Neural cell (in vitro differentiated cells): ENCODE measurements around the gene ZNF546. TPM values are rescaled to one million over a fixed set of nuclear protein-coding genes. Genes with fewer than 3 reads are reported as not detected.

Experiments
- H2AFZ ChIP-seq: fragments of 200-600, 300-800 bp; sonication (generic), shearing (Covaris generic); 2 replicates; pipeline ENCODE4 v1.6.0; 2014; ENCODE audit warnings: low read depth, mild to moderate bottlenecking, antibody characterized with exemption, low read length, moderate library complexity
- H3F3A ChIP-seq: fragments of 200-600 bp; shearing (Covaris generic); 2 replicates; pipeline ENCODE4 v1.6.1; 2016; ENCODE audit warnings: mild to moderate bottlenecking, moderate library complexity, mixed read lengths, antibody characterized with exemption, low read length; ENCODE audit not compliant: insufficient read depth, poor library complexity, severe bottlenecking
- H3K27ac ChIP-seq: fragments of 200-600, 300-800 bp; sonication (generic), shearing (Covaris generic); 2 replicates; pipeline ENCODE4 v1.5.1; 2014; ENCODE audit warnings: mild to moderate bottlenecking, low read length, moderate library complexity
- H3K27me3 ChIP-seq: fragments of 300-800, 200-600 bp; sonication (generic), shearing (Covaris generic); 2 replicates; pipeline ENCODE4 v1.6.0; 2014; ENCODE audit warnings: mild to moderate bottlenecking, low read depth, low read length, moderate library complexity; ENCODE audit not compliant: insufficient read depth
- H3K36me3 ChIP-seq: fragments of 300-800, 200-600 bp; sonication (generic), shearing (Covaris generic); 2 replicates; pipeline ENCODE4 v1.5.1; 2014; ENCODE audit warnings: mild to moderate bottlenecking, antibody characterized with exemption, low read length, moderate library complexity; ENCODE audit not compliant: insufficient read depth
- H3K4me2 ChIP-seq: fragments of 300-800, 200-600 bp; sonication (generic), shearing (Covaris generic); 2 replicates; pipeline ENCODE4 v1.6.0; 2014; ENCODE audit warnings: mild to moderate bottlenecking, low read length
- H3K4me3 ChIP-seq: fragments of 300-800, 200-600 bp; sonication (generic), shearing (Covaris generic); 2 replicates; pipeline ENCODE4 v1.5.1; 2014; ENCODE audit warnings: mild to moderate bottlenecking, low read length, moderate library complexity
- H3K79me2 ChIP-seq: fragments of 200-600 bp; shearing (Covaris generic); replicated peaks from 2 replicates; pipeline ENCODE4 v1.6.0; 2014; ENCODE audit warnings: mild to moderate bottlenecking, low read length, moderate library complexity; ENCODE audit not compliant: insufficient read depth
- H3K9ac ChIP-seq: fragments of 300-800, 200-600 bp; sonication (generic), shearing (Covaris generic); 2 replicates; pipeline ENCODE4 v1.6.1; 2016; ENCODE audit warnings: mild to moderate bottlenecking, low read length, mixed read lengths
- H3K9me2 ChIP-seq: fragments of 200-600 bp; shearing (Covaris generic); 2 replicates; pipeline ENCODE4 v1.6.1; 2016; ENCODE audit warnings: mild to moderate bottlenecking, low read length, mixed read lengths; ENCODE audit not compliant: insufficient read depth
- H3K9me3 ChIP-seq: fragments of 200-600, 300-800 bp; sonication (generic), shearing (Covaris generic); 2 replicates; pipeline ENCODE4 v1.6.1; 2016; ENCODE audit warnings: mild to moderate bottlenecking, mixed run types, low read length, moderate library complexity, mixed read lengths
- H4K20me1 ChIP-seq: fragments of 200-600 bp; shearing (Covaris generic); 2 replicates; pipeline ENCODE4 v1.6.1; 2016; ENCODE audit warnings: mild to moderate bottlenecking, mixed run types; ENCODE audit not compliant: insufficient read depth
- CTCF ChIP-seq: fragments of 450-650 bp; IDR thresholded peaks from 2 replicates; pipeline ENCODE4 v1.5.1; 2014; ENCODE audit warnings: antibody characterized with exemption, mild to moderate bottlenecking, moderate library complexity; ENCODE audit not compliant: poor library complexity, severe bottlenecking
- EP300 ChIP-seq: fragments of 450-650 bp; conservative IDR thresholded peaks from 2 replicates; pipeline ENCODE4 v1.6.1; 2014; ENCODE audit warnings: antibody characterized with exemption, mild to moderate bottlenecking, moderate library complexity; ENCODE audit not compliant: poor library complexity, severe bottlenecking
- EZH2 ChIP-seq: fragments of 200-600, 300-800 bp; shearing (Covaris generic), sonication (generic); IDR thresholded peaks from 2 replicates; pipeline ENCODE4 v1.6.1; 2014; ENCODE audit warnings: antibody characterized with exemption, low read length, borderline replicate concordance, mild to moderate bottlenecking; ENCODE audit not compliant: insufficient read depth, poor library complexity, severe bottlenecking
- MXI1 ChIP-seq: fragments of 450-650 bp; conservative IDR thresholded peaks from 2 replicates; pipeline ENCODE4 v1.6.1; 2014; ENCODE audit warnings: antibody characterized with exemption, mild to moderate bottlenecking; ENCODE audit not compliant: poor library complexity, severe bottlenecking
- POLR2AphosphoS5 ChIP-seq: IDR thresholded peaks from 2 replicates; pipeline ENCODE4 v1.6.1; 2012
- RAD21 ChIP-seq: fragments of 450-650 bp; conservative IDR thresholded peaks from 2 replicates; pipeline ENCODE4 v1.6.1; 2014; ENCODE audit warnings: antibody characterized with exemption, mild to moderate bottlenecking, moderate library complexity
- REST ChIP-seq: IDR thresholded peaks from 2 replicates; pipeline ENCODE4 v1.6.1; 2012; ENCODE audit warnings: borderline replicate concordance
- SMC3 ChIP-seq: fragments of 450-650 bp; conservative IDR thresholded peaks from 2 replicates; pipeline ENCODE4 v1.6.1; 2014; ENCODE audit warnings: antibody characterized with exemption, mild to moderate bottlenecking, moderate library complexity; ENCODE audit not compliant: poor library complexity
- TAF1 ChIP-seq: IDR thresholded peaks from 2 replicates; pipeline ENCODE4 v1.6.1; 2012; ENCODE audit warnings: low read depth
- polyA plus RNA-seq: library from polyadenylated mRNA; depleted of rRNA; stranded (reverse); fragments of >200 nt; gene quantifications from 2 replicates; pipeline ENCODE4 v1.2.3, GENCODE V29; 2014

ZNF546 gene
- polyA plus RNA-seq, 1 donor from 2014 or later: 8.0 TPM

GRCh38 chr19:39971380-39972035 lies 25.4 kb upstream of the ZNF546 start:
- H3K4me3 ChIP-seq: peak overlapping the region; percentile 79
- no peak for TF ChIP-seq MXI1
- TF ChIP-seq RAD21: no peak
- TF ChIP-seq REST: no peak
- no peak for TF ChIP-seq EP300
- no peaks in the 10 kb centered on the region for H3K9me3 ChIP-seq

GRCh38 chr19:39974377-39975155 lies 22.3 kb upstream of the ZNF546 start:
- TF ChIP-seq EZH2 (no peak), RAD21 (no peak), TAF1 (no peak), CTCF (no peak), REST (no peak), SMC3 (no peak), MXI1 (no peak), EP300 (no peak), POLR2AphosphoS5 (no peak)

More at GRCh38 chr19:39971380-39972035, 25.4 kb upstream of the ZNF546 start:
- Histone ChIP-seq H3K4me2 (peak overlapping the region; percentile 97), H3F3A (no peaks in the 10 kb centered on the region), H3K9me2 (no peaks in the 10 kb centered on the region), H3K27me3 (no peaks in the 10 kb centered on the region), H2AFZ (peak overlapping the region; percentile 74), H3K9ac (peak overlapping the region; percentile 92), H3K36me3 (no peaks in the 10 kb centered on the region), H3K27ac (peak overlapping the region; percentile 85), H3K79me2 (peaks cover 15% of the 10 kb centered on the region), H4K20me1 (no peaks in the 10 kb centered on the region)

More at GRCh38 chr19:39974377-39975155, 22.3 kb upstream of the ZNF546 start:
- no peaks in the 10 kb centered on the region for H3K9me2 ChIP-seq
- H3K4me3 ChIP-seq: no peak overlapping the region
- H3K36me3 ChIP-seq: no peaks in the 10 kb centered on the region
- H3F3A ChIP-seq: no peaks in the 10 kb centered on the region
- no peaks in the 10 kb centered on the region for H4K20me1 ChIP-seq
- H3K27ac ChIP-seq: no peak overlapping the region
- no peak overlapping the region for H2AFZ ChIP-seq
- no peaks in the 10 kb centered on the region for H3K9me3 ChIP-seq
- peaks cover 15% of the 10 kb centered on the region for H3K79me2 ChIP-seq
- no peak overlapping the region for H3K4me2 ChIP-seq
- no peak overlapping the region for H3K9ac ChIP-seq
- H3K27me3 ChIP-seq: no peaks in the 10 kb centered on the region
